HG03135 (cell line): ENCODE data around the gene TP63.

ENCODE experiments used
- ATAC-seq: cut with Tn5 transposase; IDR thresholded peaks from one replicate; pipeline ENCODE4 v1.9.1; 2021; ENCODE audit warnings: mild to moderate bottlenecking, moderate library complexity; ENCODE audit not compliant: unreplicated experiment

The TP63 gene

DNA sequence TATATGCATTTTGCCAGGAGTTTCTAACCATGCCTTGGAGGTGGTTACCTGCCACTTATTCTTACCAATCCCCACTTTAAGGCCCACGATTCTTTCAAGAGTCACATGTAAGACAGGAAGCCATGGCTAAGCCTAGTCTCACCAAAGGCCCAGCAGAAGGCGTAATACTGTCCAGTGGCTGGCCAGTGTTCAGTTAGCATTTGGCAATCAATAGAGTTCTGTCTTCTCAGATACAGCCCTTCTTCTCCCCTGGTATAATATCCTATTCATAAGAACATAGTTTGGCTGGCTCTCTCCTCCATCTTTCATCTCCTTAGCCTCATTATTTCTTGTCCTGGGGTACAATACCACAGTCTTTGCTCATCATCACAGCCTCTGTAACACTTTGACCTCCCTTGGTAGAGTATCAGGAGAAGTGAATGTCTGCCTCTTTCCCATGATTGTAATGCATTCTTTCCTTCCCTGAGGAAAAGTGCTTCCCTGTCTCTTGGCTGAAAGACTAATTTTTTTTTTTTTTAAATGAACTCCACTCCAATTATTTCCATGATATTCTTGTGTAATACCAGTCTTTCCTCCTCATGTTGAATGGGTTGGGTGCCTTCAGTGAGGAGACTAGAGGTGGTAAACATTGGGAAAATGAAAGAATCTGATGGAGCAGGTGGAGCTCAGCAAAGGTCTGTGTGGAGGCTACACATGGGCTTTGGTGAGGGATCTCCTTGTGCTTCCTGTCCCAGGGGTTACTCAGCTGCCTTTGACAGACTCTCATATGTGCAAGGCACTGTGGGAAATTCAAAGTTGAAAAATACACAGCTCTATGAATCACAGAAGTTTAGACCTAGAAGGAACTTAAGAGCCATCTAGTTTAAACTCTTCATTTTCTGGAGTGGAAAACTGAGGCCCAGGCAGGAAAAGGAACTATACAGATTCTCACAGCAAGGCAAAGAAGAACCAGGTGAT lies 271.3 kb downstream of the TP63 start:
- no peak for ATAC-seq

DNA sequence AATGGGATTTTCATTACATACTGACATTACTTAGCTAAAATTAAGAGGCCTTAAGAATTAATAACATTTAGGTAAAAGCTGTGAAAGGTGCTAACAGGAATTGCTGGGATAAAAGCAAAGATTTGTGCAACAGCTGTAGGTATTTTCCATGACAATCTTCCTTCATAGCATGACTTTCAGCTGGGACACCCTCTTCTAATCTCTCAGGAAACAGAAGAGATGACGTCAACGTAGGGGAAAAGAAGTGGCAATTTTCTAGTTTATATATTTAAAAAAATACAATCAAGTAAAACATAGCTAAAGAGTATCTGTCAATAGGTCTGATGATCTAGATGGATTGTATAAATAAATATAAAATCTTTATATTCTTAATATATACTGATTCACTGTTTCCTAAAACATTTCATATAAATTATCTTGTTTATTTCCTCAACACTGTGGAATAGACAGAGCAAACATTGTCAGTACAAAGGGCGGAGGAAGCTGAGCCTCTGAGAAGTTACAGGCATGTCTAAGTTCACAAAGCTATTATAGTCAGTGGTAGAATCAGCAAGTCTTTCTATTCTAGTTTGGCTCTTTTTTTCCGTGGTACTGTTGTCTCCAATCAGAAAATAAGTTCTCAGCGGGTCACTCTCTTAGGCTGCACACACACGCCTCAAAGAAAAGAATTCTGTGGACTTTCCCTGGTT lies 272.5 kb downstream of the TP63 start:
- ATAC-seq, result no peak

DNA sequence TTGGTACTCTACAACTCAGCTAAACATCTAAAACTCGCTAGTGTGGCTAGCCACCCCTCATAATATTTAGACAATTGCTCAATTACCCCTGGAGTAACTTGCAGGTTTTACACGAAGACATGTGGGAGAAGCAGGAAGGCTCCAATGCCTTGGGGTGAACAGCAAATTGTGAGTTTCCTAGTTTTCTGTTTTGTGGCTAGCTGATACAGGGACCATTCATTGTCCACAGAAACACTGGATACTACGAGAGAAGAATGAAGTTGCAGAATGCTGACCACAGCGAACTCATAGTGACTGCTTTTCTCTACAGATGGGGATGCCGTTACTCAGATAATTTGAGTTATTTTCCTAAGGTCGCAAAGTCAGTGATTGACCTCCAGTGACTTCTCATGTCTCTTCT lies 276.6 kb downstream of the TP63 start:
- ATAC-seq, result no peak

DNA sequence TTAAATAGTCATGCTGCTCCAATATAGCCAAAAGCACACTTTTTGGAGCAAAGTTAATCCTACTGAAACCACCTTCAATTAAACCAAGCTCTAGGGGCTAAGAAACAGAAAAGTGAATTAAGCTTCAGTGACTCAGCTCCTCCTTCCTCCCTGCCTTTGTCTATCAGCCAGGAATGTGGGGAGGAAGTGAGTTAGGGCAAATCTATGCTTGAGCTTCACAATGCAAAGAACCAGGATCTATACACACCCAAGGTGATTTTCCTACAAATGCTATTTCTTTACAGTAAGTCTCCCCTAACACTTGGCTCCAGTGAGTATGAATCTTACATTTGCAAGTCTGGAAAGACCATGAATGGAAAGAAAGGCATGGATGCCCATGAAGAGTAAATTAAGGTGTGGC lies 277.5 kb downstream of the TP63 start:
- ATAC-seq, result no peak

DNA sequence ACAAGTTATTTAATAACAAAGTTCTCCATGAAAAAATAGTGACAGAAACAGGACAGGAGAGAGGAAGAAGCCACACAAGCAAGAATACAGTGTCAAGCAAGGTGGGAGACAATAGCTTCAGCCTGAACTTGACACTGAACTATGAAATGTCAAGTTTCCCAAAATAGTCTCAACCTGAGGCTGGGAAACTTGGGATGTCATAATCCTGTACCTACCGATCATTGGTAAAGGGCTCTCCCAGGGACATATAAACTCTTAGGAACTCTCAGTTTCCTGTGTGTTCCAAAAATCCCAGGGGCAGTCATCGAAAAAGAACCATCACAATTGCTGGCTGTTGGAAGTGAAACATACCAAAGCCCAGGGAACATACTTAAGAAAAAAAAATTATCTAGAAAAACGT lies 277.9 kb downstream of the TP63 start:
- ATAC-seq, result no peak

DNA sequence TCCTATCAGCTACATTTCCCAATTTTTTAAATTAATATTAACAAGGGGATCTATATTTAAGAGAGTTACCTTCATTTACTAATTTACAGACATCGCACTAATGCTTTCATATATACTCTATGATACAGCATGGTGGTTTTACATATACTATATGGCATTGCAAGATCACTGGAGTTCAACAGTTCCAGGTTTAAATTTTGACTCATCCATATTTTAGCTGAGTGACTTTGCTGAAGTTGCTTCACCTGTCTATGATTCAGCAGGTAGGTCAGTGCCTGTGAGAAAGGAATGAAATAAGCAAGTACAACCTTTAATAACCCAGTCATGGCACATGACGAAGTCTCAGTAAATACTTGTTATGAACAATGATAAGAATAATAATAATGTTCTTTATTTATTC lies 278.4 kb downstream of the TP63 start:
- ATAC-seq, result no peak

DNA sequence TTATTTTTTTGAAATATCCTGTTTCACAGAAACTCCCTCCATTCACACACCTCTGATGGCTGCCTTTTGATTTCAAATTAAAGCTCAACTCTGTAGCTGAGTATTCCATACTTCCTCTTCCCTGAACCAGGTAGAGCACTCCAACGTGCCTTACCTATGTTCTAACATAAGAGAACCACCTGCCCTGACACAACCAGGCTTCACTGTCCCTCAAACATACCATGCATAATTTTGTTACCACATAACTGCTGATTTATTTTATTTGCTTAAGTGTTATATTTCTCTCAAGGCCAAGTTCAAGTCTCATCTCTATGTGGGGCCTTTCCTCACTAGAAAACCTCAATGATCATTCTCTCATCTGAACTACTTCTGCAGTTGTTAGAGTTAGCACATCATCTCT lies 279.8 kb downstream of the TP63 start:
- no peak for ATAC-seq

DNA sequence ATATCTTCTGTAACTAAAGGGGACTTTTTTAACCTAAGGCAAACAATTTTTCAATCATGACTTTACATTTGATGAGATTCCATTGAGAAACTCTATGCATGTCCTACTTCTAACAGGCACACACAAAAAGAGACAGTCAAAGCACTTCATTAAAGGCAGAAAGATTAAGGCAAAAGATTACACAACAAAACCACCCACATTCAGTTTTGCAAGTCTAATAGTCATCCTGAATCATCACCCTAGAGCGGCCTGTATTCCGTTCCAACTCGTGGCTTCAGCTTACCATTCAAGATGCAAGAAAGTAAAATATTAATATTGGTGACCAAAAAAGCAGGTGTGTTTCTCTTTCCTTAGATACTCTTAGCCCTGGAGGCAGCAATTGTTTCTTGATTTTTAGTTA lies 283.6 kb downstream of the TP63 start:
- ATAC-seq, result no peak

DNA sequence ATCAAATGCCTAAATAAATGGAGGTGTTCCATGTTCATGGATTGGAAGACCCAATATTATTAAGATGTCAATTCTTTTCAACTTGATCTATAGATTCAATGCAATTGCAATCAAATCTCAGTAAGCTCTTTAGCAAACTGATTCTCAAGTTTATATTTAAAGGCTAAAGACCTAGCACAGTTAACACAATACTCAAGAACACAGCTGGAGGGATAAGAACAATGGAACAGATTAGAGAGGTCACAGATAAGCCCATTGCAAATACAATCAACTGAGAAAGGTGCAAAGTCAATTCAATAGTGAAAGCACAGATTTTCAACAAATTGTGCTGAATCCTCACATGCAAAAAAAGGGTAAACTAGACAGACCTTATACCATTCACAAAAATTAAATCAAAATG lies 290.6 kb downstream of the TP63 start:
- no peak for ATAC-seq

DNA sequence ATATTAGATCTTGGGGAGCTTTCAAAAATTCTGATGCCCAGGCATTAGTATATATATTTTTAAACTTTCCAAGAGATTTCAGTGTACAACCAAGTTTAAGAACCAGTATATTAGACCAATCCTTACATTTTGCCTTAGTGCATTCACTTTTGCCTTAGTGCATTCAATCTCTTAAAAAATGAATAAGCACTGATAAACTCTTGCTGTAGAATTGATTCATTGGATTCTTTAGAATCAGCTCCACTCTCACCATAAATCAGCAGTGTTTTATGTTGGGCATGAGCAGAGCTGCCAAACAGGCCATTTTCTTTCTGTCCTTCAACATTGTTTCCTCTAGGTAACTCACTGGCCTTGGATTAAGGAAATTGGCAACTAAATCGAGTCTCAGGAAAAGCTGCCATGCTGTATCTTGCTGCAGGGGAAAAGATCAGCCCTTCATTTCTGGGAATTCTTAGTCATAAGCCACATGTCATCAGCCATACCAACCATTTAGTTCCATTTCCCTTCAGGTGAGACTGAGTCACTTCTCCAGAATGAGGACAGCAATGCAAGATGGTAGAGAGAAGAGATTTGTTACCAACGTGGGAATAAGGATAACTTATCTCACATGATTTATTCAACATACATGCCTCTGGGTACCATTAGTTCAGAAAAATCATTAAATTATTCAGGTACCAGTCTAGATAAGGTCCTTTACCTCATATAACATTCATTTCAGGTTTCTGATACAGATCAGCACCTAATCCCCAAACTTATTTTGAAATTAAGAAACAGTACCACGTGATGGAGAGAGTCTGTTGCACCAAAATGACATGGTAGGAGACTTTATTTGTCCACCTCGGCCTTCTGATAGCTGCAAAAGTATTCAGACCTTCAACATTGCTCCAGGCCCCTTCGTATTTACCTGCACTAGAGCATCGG lies 297.0 kb downstream of the TP63 start:
- ATAC-seq, result no peak

DNA sequence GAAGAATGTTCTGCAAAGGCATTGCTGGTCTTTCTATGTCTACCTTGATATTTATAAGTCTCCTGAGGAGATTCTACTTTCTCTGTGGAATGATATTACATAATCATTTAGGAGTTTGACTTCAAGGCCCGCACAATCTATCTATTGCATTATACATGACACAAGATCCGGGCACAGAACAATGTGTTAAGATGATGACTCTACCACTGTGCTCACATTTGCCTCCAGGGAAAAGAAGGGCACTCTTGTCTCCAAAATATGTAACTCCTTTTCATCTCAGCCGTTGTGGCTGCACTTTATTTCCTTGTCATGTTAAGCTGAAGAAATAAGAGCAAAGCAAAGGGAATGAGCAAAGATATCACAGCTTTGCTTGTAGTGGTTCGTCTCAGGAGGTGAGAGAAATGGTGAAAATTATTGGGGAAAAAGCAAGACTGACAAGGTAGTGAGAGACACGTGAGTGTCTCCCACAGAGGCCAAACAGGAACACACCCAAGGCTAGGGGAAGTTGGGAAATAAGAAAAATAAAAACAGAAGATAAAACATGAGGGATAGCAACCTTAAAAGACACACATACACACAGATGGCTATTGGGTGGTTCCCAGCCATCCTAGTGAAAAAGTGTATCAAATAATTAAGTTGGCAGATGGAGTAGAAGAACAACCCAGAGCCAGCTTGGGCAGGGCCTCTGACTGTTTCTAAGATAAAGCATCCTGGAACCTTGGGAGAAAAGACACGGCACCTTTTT lies 305.2 kb downstream of the TP63 start:
- no peak for ATAC-seq

DNA sequence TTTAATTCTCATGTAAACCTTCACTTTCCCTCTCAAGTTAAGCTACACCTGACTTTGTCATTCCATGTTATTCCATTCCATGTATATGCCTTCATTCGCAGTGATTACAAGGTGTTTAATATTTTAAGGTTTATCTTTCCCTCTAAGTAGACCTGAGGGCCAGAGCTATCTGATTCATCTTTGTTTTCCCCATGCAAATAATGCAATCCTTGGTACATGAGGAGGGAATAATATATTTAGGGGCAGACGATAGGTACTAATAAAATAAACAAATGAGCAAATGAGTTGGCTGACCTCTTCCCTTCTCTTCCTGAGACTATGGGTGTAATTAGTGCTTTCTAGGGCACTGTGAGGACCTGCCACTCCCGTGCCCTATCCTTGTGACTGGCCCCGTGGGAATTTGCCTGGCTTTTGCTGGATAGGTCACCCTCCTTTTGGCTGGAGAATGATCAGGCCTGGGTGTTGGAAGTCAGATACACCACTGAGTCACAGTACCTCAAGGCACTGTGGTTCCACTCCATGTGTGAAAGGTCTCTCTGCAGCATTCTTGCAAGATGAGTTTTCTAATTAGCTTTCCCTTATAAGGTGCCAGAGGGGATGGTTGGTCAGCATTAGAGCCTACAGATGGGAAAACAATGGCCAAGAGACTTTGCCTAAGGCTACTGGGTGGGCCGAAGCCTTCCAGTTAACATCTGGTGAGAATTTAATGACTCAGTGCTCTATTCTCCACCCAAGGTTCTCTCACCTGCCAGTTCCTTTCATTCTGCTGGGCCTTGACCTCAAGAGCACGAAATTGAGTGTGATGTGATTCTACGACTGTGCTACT lies 306.3 kb downstream of the TP63 start:
- no peak for ATAC-seq

DNA sequence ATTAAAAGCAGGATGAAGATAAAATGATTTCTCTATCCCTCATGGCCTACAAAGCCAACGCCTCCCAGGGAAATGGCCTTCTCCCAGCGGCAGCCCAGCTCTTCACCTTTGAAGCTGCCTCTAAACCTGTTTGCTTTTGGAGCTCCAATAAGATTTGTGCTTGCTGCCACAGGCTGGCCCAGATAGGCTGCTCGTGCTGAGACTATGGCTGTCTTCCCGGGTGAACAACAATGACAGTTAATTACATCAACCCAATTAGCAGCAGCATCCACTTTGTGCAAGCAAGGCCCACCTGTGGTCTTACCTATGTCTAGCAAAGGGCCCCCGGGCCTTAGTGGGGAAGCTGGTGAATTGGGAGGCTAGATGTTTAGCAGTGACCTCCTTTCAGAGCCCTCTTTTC lies 309.9 kb downstream of the TP63 start:
- no peak for ATAC-seq

DNA sequence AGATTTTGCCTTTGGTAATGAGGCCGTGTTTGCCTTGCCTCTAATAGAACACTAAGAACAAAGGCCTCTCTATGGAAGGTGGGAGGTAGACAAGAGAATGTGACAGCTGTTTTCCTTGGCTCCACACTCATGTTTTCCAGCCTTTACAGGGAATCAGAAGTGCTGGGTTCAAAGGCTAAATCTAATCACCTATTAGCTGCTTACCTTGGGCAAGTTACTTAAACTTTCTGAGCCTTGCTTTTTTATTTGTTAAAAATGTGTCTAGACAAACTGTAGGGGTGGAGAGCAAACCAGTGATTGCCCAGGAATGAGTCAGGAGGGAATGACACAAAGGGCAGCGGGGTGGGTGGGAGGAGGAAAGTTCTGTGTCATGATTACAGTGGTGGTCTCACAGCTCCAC lies 310.5 kb downstream of the TP63 start:
- ATAC-seq, result no peak

DNA sequence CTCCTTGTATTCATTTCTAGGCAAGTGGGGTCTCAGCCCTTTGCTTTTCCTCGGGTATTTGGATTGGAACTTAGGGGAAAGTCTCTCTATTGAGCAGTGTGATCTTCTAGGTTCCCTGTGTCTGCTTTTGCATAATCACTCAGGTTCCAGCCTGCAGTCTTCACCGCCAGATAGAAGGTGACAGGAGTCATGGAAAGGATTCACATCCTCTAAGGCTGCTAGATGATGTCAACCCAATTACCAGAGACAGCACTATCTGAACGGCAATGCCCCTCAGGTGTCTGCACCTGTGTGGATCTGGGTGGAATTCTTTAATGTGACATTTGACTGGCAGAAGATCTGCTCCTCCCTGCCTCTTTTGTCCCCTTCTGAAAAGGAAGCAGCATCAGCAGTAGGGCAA lies 311.8 kb downstream of the TP63 start:
- no peak for ATAC-seq

DNA sequence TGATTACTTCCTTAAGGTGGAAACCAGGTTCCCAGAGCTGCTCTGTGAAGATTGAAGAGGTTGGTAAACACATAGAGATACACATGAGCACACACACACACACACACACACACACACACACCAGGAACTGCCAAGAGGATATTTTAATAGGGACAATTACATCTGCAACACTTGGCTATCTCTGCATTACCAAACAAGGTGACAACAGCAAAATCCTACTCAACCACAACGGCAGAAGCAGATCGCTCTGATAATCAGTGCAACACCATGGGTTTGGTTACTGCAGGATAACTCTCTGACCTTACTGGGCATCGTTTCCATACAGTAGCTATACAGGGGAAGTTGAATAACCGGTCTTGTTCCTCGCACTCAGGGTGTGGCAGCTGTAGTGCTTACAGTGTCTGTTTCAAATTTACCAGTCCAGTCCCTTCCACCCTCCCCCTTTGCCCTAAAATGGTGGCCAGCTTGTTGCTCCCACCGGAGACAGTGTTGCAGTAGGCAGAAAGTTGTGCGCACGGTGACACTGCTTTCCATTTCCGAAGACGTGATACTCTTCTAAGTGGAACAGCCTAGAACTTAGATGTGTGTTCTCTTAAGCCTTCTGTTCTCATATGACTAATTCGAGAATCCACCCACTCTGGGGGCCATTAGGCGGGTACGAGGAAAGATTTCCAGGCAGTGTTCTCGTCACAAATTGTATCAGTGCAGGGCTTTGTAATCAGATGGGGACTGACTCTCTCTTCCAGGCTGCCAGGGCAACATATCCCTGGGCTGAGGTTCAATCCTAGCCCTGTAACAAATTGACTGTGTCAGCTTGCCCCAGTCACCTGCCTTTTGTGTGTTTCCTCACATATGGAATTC lies 313.3 kb downstream of the TP63 start:
- ATAC-seq, result no peak

DNA sequence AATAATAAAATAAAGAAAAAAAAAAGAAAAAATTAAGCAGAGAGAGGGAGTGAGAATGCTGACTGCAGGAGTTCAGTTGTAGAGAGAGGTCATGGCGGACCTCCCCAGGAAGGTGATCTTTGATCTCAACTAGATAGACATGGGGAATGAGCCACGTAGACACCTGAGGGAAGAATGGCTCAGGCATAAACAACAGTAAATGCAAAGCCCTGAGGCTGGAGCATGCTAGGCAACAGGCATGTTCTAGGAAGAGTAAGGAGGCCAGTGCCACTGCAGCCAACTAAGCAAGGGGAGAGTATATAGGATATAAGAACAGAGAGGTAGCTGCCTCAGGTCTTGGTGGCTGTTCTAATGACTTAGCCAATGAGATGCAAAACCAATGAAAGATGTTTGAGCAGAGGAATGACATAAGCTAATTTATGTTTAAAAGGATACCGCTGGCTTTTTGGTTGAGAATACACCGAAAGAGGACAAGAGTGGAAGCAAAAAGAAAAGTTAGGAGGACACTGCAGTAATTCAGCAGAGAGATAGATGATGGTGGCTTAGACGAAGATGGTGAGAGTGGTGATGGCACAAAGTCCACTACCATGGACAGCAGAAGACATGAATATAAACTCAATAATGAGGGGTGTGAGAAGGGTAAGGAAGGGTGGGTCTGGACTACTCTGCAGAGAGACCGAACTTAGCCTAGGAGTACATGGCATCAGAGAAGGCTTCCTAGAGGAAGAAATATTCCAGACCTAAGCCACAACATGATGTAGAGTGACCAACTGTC lies 314.9 kb downstream of the TP63 start:
- ATAC-seq, result no peak
